ENCODE results near the gene RNH1. TPM values are rescaled to one million over a fixed set of nuclear protein-coding genes. Genes with fewer than 3 reads are reported as not detected.

RNH1 gene
- total and polyA plus RNA-seq, 2 of the 8 experiments (the other 6 are each of a cell fraction or from before 2014, with no cell fraction given) = 48.7 to 49.8 TPM

- H4K20me1 ChIP-seq (replicated peaks in 1 of 2; ENCODE audit: control insufficient read depth in 1 of 2, insufficient read depth in 2 of 2, low read length in 2 of 2) = no peaks in the 10 kb centered on the region
- FAIRE-seq (no peak), DNase-seq (ENCODE audit: low read depth in 1 of 2, low spot score in 2 of 2) (no peak)
- H4K8ac ChIP-seq (ENCODE audit: extremely low read depth, insufficient read depth, low read length) = peak overlapping the region; percentile 68
- H3K18ac ChIP-seq (ENCODE audit: extremely low read depth, low read length) = no peak overlapping the region
- H3K36me3 ChIP-seq (ENCODE audit: control insufficient read depth in 2 of 4, insufficient read depth in 4 of 4, low read length in 3 of 4) = no peaks in the 10 kb centered on the region
- no peak overlapping the region for H2BK5ac ChIP-seq (ENCODE audit: low read depth, low read length)
- 93% methylated on average over 24 of the region's 25 CpGs; no CpG with 5 or more reads in 1 of the 2 experiments for WGBS, 2 experiments (ENCODE audit: extremely low coverage in 1 of 2, insufficient coverage in 1 of 2, insufficient read length in 1 of 2, insufficient replicate concordance in 2 of 2, low coverage in 1 of 2, low lambda C conversion rate in 2 of 2, missing lambda C conversion rate in 1 of 2)
- H4K91ac ChIP-seq (replicated peaks; ENCODE audit: insufficient read length, low read length) = no peak overlapping the region
- H4K5ac ChIP-seq (ENCODE audit: insufficient read length, low read depth, low read length) = no peak overlapping the region
- H3K9me3 ChIP-seq (ENCODE audit: insufficient read depth in 2 of 2, low read depth in 1 of 2, low read length in 1 of 2) = no peaks in the 10 kb centered on the region
- H3K79me2 ChIP-seq (ENCODE audit: control insufficient read depth in 1 of 2, insufficient read depth in 2 of 2, low read length in 2 of 2) = no peaks in the 10 kb centered on the region
- H2AK5ac ChIP-seq (ENCODE audit: low read depth, low read length) = no peak overlapping the region
- H2AFZ ChIP-seq (ENCODE audit: low read length) = no peak overlapping the region
- ChIA-PET CTCF (ENCODE audit: partially characterized antibody) (interaction anchor here (0.9 to 1.6 kb wide), 4 partner anchors 9 to 12 kb away, joined by 3 to 4 read pairs (median 4); no protein-coding TSS in a partner anchor), POLR2A (ENCODE audit: partially characterized antibody) (no interaction called here)
- H2BK12ac ChIP-seq (ENCODE audit: low read depth, low read length) = 0 out of 2 replicates have a peak overlapping the region, but pooled peaks have one; percentile 17
- H3K14ac ChIP-seq (ENCODE audit: insufficient read length) = no peak overlapping the region
- no peak overlapping the region for H2BK120ac ChIP-seq (replicated peaks; ENCODE audit: low read depth, low read length)
- H3K4me3 ChIP-seq (ENCODE audit: extremely low read depth in 1 of 4, insufficient read depth in 2 of 4, low read depth in 3 of 4, low read length in 4 of 4) = no peak overlapping the region
- no peak overlapping the region for H3K4me2 ChIP-seq (ENCODE audit: insufficient read depth in 1 of 2, low read depth in 2 of 2, low read length in 2 of 2)
- H3K23me2 ChIP-seq (ENCODE audit: low read depth, low read length) = peaks cover under 1% of the 10 kb centered on the region; the same call in 1 of the 2 replicates
- H3K27ac ChIP-seq (ENCODE audit: low read depth, low read length) = no peak overlapping the region
- no peak overlapping the region for H3K9ac ChIP-seq (replicated peaks in 1 of 4; ENCODE audit: extremely low read depth in 1 of 4, low read depth in 3 of 4, low read length in 3 of 4)
- H3K4me1 ChIP-seq (replicated peaks in 1 of 4; ENCODE audit: control insufficient read depth in 3 of 4, insufficient read depth in 4 of 4, low read length in 3 of 4) = peaks cover 0 to 6% (median 0%) of the 10 kb centered on the region in 4 experiments; a peak in 2 of 7 replicates
- H3K27me3 ChIP-seq (replicated peaks in 1 of 4; ENCODE audit: control insufficient read depth in 3 of 4, extremely low read depth in 1 of 4, insufficient read depth in 3 of 4, low read length in 3 of 4) = no peaks in the 10 kb centered on the region
- no peak overlapping the region for H2BK20ac ChIP-seq (ENCODE audit: low read length)
- H3K79me1 ChIP-seq (ENCODE audit: low read depth, low read length) = no peaks in the 10 kb centered on the region
- no peak overlapping the region for H3K4ac ChIP-seq (replicated peaks; ENCODE audit: insufficient read length, low read depth, low read length)
- no peak overlapping the region for H2BK15ac ChIP-seq (ENCODE audit: low read length)
- no peak for TF ChIP-seq SIN3A (conservative IDR thresholded peaks at IDR 0.05 in 1 of 2, IDR thresholded peaks at IDR 0.05 in 1 of 2; ENCODE audit: low read depth in 1 of 2, low read length in 2 of 2)
- no peak overlapping the region for H3K23ac ChIP-seq (ENCODE audit: insufficient read length)
- H3K56ac ChIP-seq (replicated peaks; ENCODE audit: insufficient read length, low read depth, low read length) = no peak overlapping the region
These were observed 43.1 kb upstream of the RNH1 start for GRCh38 chr11:550021-550745.

Data from H1 (cell line).